H1 (cell line): ENCODE results near the gene PLXNA4. TPM values are rescaled to one million over a fixed set of nuclear protein-coding genes. Genes with fewer than 3 reads are reported as not detected.

ENCODE experiments used
- CTCF ChIA-PET: fragments of 300-600 bp; sonication (Branson Sonifier 250); formaldehyde crosslinking; loops from one replicate; lab custom pipeline; 2021; ENCODE audit not compliant: partially characterized antibody; lab: Charles Lee
- POLR2A ChIA-PET: fragments of 300-600 bp; sonication (Branson Sonifier 250); formaldehyde crosslinking; loops from one replicate; lab custom pipeline; 2021; ENCODE audit warnings: inconsistent platforms; ENCODE audit not compliant: partially characterized antibody; lab: Charles Lee
- DNase-seq, 2 experiments: peaks; one replicate each; pipeline versions ENCODE4 v3.0.0 to v3.0.0-alpha.2; 2010 to 2022; ENCODE audit warnings: low spot score in 2 of 2, low read depth in 1 of 2, mixed read lengths in 1 of 2
- FAIRE-seq: peaks from 2 replicates; lab custom pipeline; 2011; peaks lifted over from hg19 to GRCh38; lab: Jason Lieb, UNC
- H2AFZ ChIP-seq: 2 replicates; pipeline ENCODE4 v1.8.1; 2012; ENCODE audit warnings: low read length, inconsistent platforms
- H2AK5ac ChIP-seq: 2 replicates; pipeline ENCODE4 v1.6.1; 2013; ENCODE audit warnings: low read depth, low read length
- H2BK120ac ChIP-seq: replicated peaks from 2 replicates; pipeline ENCODE3; 2013; ENCODE audit warnings: low read depth, low read length, inconsistent platforms
- H2BK12ac ChIP-seq: 2 replicates; pipeline ENCODE4 v1.6.1; 2013; ENCODE audit warnings: low read depth, low read length
- H2BK15ac ChIP-seq: 2 replicates; pipeline ENCODE4 v1.6.1; 2013; ENCODE audit warnings: low read length
- H2BK20ac ChIP-seq: 2 replicates; pipeline ENCODE4 v1.6.1; 2013; ENCODE audit warnings: low read length
- H2BK5ac ChIP-seq: 2 replicates; pipeline ENCODE4 v1.6.1; 2013; ENCODE audit warnings: low read depth, low read length
- H3K14ac ChIP-seq: 2 replicates; pipeline ENCODE4 v1.6.1; 2013; ENCODE audit warnings: inconsistent platforms; ENCODE audit not compliant: insufficient read length
- H3K18ac ChIP-seq: 2 replicates; pipeline ENCODE4 v1.6.1; 2013; ENCODE audit warnings: low read length; ENCODE audit errors: extremely low read depth
- H3K23ac ChIP-seq: 2 replicates; pipeline ENCODE4 v1.6.1; 2013; ENCODE audit warnings: inconsistent platforms; ENCODE audit not compliant: insufficient read length
- H3K23me2 ChIP-seq: 2 replicates; pipeline ENCODE4 v1.6.1; 2013; ENCODE audit warnings: low read depth, low read length
- H3K27ac ChIP-seq: 2 replicates; pipeline ENCODE4 v1.6.1; 2011; ENCODE audit warnings: low read depth, low read length, inconsistent platforms
- H3K27me3 ChIP-seq, 4 experiments: replicated peaks in 1 of 4; 1 replicate in 1 of 4; 2 replicates in 3 of 4; pipeline versions ENCODE4 v1.6.1 to v1.8.1; 2011 to 2013; ENCODE audit warnings: low read length in 3 of 4, mild to moderate bottlenecking in 3 of 4, inconsistent platforms in 2 of 4, mixed read lengths in 2 of 4, moderate library complexity in 1 of 4; ENCODE audit not compliant: control insufficient read depth in 3 of 4, insufficient read depth in 3 of 4; ENCODE audit errors: extremely low read depth in 1 of 4
- H3K36me3 ChIP-seq, 4 experiments: 2 replicates each; pipeline versions ENCODE4 v1.6.1 to v1.8.1; 2011 to 2013; ENCODE audit warnings: mild to moderate bottlenecking in 4 of 4, low read length in 3 of 4, moderate library complexity in 2 of 4, control low read depth in 1 of 4, inconsistent platforms in 1 of 4; ENCODE audit not compliant: insufficient read depth in 4 of 4, control insufficient read depth in 2 of 4
- H3K4ac ChIP-seq: replicated peaks from 2 replicates; pipeline ENCODE3; 2013; ENCODE audit warnings: low read length, low read depth, mixed read lengths, inconsistent platforms; ENCODE audit not compliant: insufficient read length
- H3K4me1 ChIP-seq, 4 experiments: replicated peaks in 1 of 4; 1 replicate in 1 of 4; 2 replicates in 3 of 4; pipeline versions ENCODE4 v1.6.1 to v1.8.1; 2011 to 2013; ENCODE audit warnings: low read length in 3 of 4, inconsistent platforms in 2 of 4, mixed read lengths in 1 of 4; ENCODE audit not compliant: insufficient read depth in 4 of 4, control insufficient read depth in 3 of 4
- H3K4me2 ChIP-seq, 2 experiments: 2 replicates each; pipeline versions ENCODE4 v1.6.1 to v1.8.1; 2011 to 2013; ENCODE audit warnings: low read depth in 2 of 2, low read length in 2 of 2, control low read depth in 1 of 2, inconsistent platforms in 1 of 2, mild to moderate bottlenecking in 1 of 2; ENCODE audit not compliant: insufficient read depth in 1 of 2
- H3K4me3 ChIP-seq, 4 experiments: fragments of 200-600, 300-600 bp in 1 of 4; sonication (generic), shearing (Covaris generic), sonication (Bioruptor Twin) in 1 of 4; 2 replicates each; pipeline versions ENCODE4 v1.5.1 to v1.8.1; 2011 to 2016; ENCODE audit warnings: low read length in 4 of 4, low read depth in 3 of 4, control low read depth in 2 of 4, inconsistent platforms in 2 of 4, mild to moderate bottlenecking in 2 of 4, mixed read lengths in 1 of 4, moderate library complexity in 1 of 4; ENCODE audit not compliant: insufficient read depth in 2 of 4; ENCODE audit errors: extremely low read depth in 1 of 4
- H3K56ac ChIP-seq: replicated peaks from 2 replicates; pipeline ENCODE3; 2013; ENCODE audit warnings: low read depth, mild to moderate bottlenecking, mixed read lengths, low read length, inconsistent platforms; ENCODE audit not compliant: insufficient read length
- H3K79me1 ChIP-seq: 2 replicates; pipeline ENCODE4 v1.6.1; 2013; ENCODE audit warnings: low read depth, low read length, control low read depth
- H3K79me2 ChIP-seq, 2 experiments: 2 replicates each; pipeline versions ENCODE4 v1.6.1 to v1.8.1; 2012 to 2013; ENCODE audit warnings: low read length in 2 of 2, mild to moderate bottlenecking in 2 of 2, inconsistent platforms in 1 of 2; ENCODE audit not compliant: insufficient read depth in 2 of 2, control insufficient read depth in 1 of 2
- H3K9ac ChIP-seq, 4 experiments: replicated peaks in 1 of 4; 1 replicate in 1 of 4; 2 replicates in 3 of 4; pipeline versions ENCODE4 v1.6.1 to v1.8.1; 2011 to 2013; ENCODE audit warnings: low read depth in 3 of 4, low read length in 3 of 4, control low read depth in 2 of 4, mild to moderate bottlenecking in 2 of 4, moderate library complexity in 2 of 4, inconsistent platforms in 1 of 4; ENCODE audit errors: extremely low read depth in 1 of 4
- H3K9me3 ChIP-seq, 2 experiments: 2 replicates each; pipeline versions ENCODE4 v1.6.1 to v1.8.1; 2012 to 2013; ENCODE audit warnings: mild to moderate bottlenecking in 2 of 2, moderate library complexity in 2 of 2, control low read depth in 1 of 2, inconsistent platforms in 1 of 2, low read depth in 1 of 2, low read length in 1 of 2, mixed read lengths in 1 of 2; ENCODE audit not compliant: insufficient read depth in 2 of 2
- H4K20me1 ChIP-seq, 2 experiments: replicated peaks in 1 of 2; 2 replicates each; pipeline versions ENCODE3 to v1.8.1; 2011 to 2013; ENCODE audit warnings: inconsistent platforms in 2 of 2, low read length in 2 of 2, mild to moderate bottlenecking in 1 of 2; ENCODE audit not compliant: insufficient read depth in 2 of 2, control insufficient read depth in 1 of 2
- H4K5ac ChIP-seq: 2 replicates; pipeline ENCODE4 v1.6.1; 2013; ENCODE audit warnings: low read length, low read depth, mixed read lengths, inconsistent platforms; ENCODE audit not compliant: insufficient read length
- H4K8ac ChIP-seq: 2 replicates; pipeline ENCODE4 v1.8.0; 2013; ENCODE audit warnings: mild to moderate bottlenecking, moderate library complexity, low read length, inconsistent platforms; ENCODE audit not compliant: insufficient read depth; ENCODE audit errors: extremely low read depth
- H4K91ac ChIP-seq: replicated peaks from 2 replicates; pipeline ENCODE3; 2013; ENCODE audit warnings: low read length, mixed read lengths, inconsistent platforms; ENCODE audit not compliant: insufficient read length
- CHD1 ChIP-seq: IDR thresholded peaks from 2 replicates; pipeline ENCODE4 v1.6.1; 2012; ENCODE audit warnings: low read depth, low read length, improper control_type of control experiment
- CTBP2 ChIP-seq: IDR thresholded peaks from 2 replicates; pipeline ENCODE4 v1.7.0; 2011; ENCODE audit warnings: borderline replicate concordance, mild to moderate bottlenecking, moderate library complexity, mixed read lengths, low read length; ENCODE audit not compliant: insufficient read depth, insufficient read length
- EZH2 ChIP-seq: fragments of 200-600 bp; sonication (generic); IDR thresholded peaks from 2 replicates; pipeline ENCODE4 v1.7.1; 2012; ENCODE audit warnings: low read depth, mild to moderate bottlenecking, moderate library complexity, low read length, inconsistent platforms; ENCODE audit not compliant: severe bottlenecking
- FOSL1 ChIP-seq: IDR thresholded peaks from 2 replicates; pipeline ENCODE4 v1.6.1; 2011; ENCODE audit warnings: mild to moderate bottlenecking, low read depth, low read length, moderate library complexity; ENCODE audit not compliant: insufficient read depth
- NRF1 ChIP-seq: IDR thresholded peaks from 2 replicates; pipeline ENCODE4 v1.6.1; 2011; ENCODE audit warnings: mild to moderate bottlenecking, low read depth, low read length, improper control_type of control experiment
- RBBP5 ChIP-seq: IDR thresholded peaks from 2 replicates; pipeline ENCODE4 v1.7.1; 2012; ENCODE audit warnings: low read depth, mild to moderate bottlenecking, inconsistent platforms, low read length, moderate library complexity, borderline replicate concordance
- RFX5 ChIP-seq: IDR thresholded peaks from 2 replicates; pipeline ENCODE4 v1.6.1; 2011; ENCODE audit warnings: low read depth, low read length, improper control_type of control experiment, borderline replicate concordance
- SAP30 ChIP-seq: fragments of 300-600 bp; sonication (generic); IDR thresholded peaks from 2 replicates; pipeline ENCODE4 v1.7.1; 2012; ENCODE audit warnings: low read length, moderate library complexity, mild to moderate bottlenecking, inconsistent platforms; ENCODE audit not compliant: insufficient read depth, insufficient replicate concordance
- SP2 ChIP-seq: IDR thresholded peaks from 2 replicates; pipeline ENCODE4 v1.6.1; 2012; ENCODE audit warnings: mild to moderate bottlenecking, low read length, inconsistent platforms
- SRF ChIP-seq: IDR thresholded peaks from 2 replicates; pipeline ENCODE4 v1.6.1; 2011; ENCODE audit warnings: mild to moderate bottlenecking, low read depth, low read length, moderate library complexity
- TBP ChIP-seq: IDR thresholded peaks from 2 replicates; pipeline ENCODE4 v1.6.1; 2011; ENCODE audit warnings: low read depth, low read length, improper control_type of control experiment
- TCF12 ChIP-seq: IDR thresholded peaks from 2 replicates; pipeline ENCODE4 v1.6.1; 2011; ENCODE audit warnings: low read depth, mild to moderate bottlenecking, low read length
- WGBS, 2 experiments: shearing (Covaris generic) in 1 of 2; methylation state at CpG; one replicate each; pipeline versions ENCODE4 v1.1.6 to v1.1.7; 2013 to 2015; ENCODE audit warnings: low lambda C conversion rate in 2 of 2, mixed read lengths in 2 of 2, inconsistent platforms in 1 of 2, low coverage in 1 of 2, missing lambda C conversion rate in 1 of 2; ENCODE audit not compliant: insufficient replicate concordance in 2 of 2, insufficient coverage in 1 of 2, insufficient read length in 1 of 2; ENCODE audit errors: extremely low coverage in 1 of 2, missing lambda C conversion rate in 1 of 2; 5-methylcytosine and 5-hydroxymethylcytosine counted together
- polyA plus RNA-seq, 7 experiments: library from polyadenylated mRNA; depleted of rRNA in 3 of 7; stranded (reverse) in 5 of 7; unstranded in 2 of 7; fragments of >200 nt in 5 of 7; fragments of 200-250 nt in 2 of 7; gene quantifications; 1 replicate in 5 of 7; 2 replicates in 1 of 7; 4 replicates in 1 of 7; pipeline versions ENCODE4 v1.2.1 to v1.2.3, GENCODE V29; 2011 to 2013; ENCODE audit warnings: missing spikeins in 2 of 7, mixed read lengths in 2 of 7
- total RNA-seq: library from RNA; stranded (reverse); fragmentation: NEBNext Ultra II Directional; extraction: Animal tissue kit (Norgen Biotek cat#: 25700); gene quantifications from 2 replicates; pipeline ENCODE4 v1.2.1, GENCODE V29; 2021
- TF ChIP-seq, protein P1 (sequence below): IDR thresholded peaks from 2 replicates; pipeline ENCODE4 v1.6.1; 2012; ENCODE audit warnings: inconsistent platforms

PLXNA4 gene
- total and polyA plus RNA-seq, 2 of the 8 experiments (the other 6 are each of a cell fraction or from before 2014, with no cell fraction given), result 0.76 to 0.79 TPM

DNA sequence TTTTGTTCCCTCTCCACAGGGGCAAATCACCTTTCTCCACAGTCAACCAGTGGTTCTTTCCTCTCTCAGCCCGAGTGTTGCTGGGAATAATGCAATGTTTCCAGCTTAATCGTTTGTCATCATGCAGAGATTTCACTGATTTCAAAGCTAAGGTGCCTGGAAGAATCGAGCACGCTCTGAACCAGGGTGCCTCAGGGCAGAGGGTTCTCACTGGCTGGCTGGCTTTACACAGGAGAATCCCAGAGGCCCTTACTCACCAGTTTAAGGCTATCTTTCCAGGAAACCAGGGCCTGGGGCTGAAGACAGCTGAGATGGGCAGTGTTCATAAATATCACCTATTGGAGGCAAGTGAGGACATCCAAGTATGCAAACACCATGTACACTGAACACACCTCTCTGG, 21.8 kb downstream of the PLXNA4 start:
- H3K18ac ChIP-seq, result no peak overlapping the region
- ChIA-PET CTCF (no interaction called here), POLR2A (no interaction called here)
- H3K23ac ChIP-seq, result no peak overlapping the region
- H2BK5ac ChIP-seq, result no peak overlapping the region
- no peak overlapping the region for H4K91ac ChIP-seq
- no peak overlapping the region for H3K4me3 ChIP-seq
- H2BK20ac ChIP-seq, result no peak overlapping the region
- no peaks in the 10 kb centered on the region for H3K23me2 ChIP-seq
- no peaks in the 10 kb centered on the region for H4K20me1 ChIP-seq
- no peak overlapping the region for H3K56ac ChIP-seq
- H2BK15ac ChIP-seq, result no peak overlapping the region
- H4K5ac ChIP-seq, result no peak overlapping the region
- no peaks in the 10 kb centered on the region for H3K36me3 ChIP-seq
- H3K9me3 ChIP-seq, result peaks cover 10 to 11% of the 10 kb centered on the region in 2 experiments
- no peaks in the 10 kb centered on the region for H3K4me1 ChIP-seq
- no peak overlapping the region for H3K27ac ChIP-seq
- no peak for FAIRE-seq
- DNase-seq, result no peak
- WGBS, 2 experiments, result 74% methylated on average over 4 of the region's 4 CpGs; no CpG with 5 or more reads in 1 of the 2 experiments
- H3K9ac ChIP-seq, result no peak overlapping the region
- H2AK5ac ChIP-seq, result no peak overlapping the region
- no peak overlapping the region for H3K4me2 ChIP-seq
- H3K14ac ChIP-seq, result no peak overlapping the region
- no peaks in the 10 kb centered on the region for H3K79me2 ChIP-seq
- H3K79me1 ChIP-seq, result no peaks in the 10 kb centered on the region
- H3K4ac ChIP-seq, result no peak overlapping the region
- H4K8ac ChIP-seq, result no peak overlapping the region
- no peak overlapping the region for H2BK120ac ChIP-seq
- H3K27me3 ChIP-seq, result no peaks in the 10 kb centered on the region; a peak in 2 of 7 replicates
- H2BK12ac ChIP-seq, result no peak overlapping the region
- no peak overlapping the region for H2AFZ ChIP-seq
- no peak for TF ChIP-seq CTBP2
- TF ChIP-seq, protein P1, sequence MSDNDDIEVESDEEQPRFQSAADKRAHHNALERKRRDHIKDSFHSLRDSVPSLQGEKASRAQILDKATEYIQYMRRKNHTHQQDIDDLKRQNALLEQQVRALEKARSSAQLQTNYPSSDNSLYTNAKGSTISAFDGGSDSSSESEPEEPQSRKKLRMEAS, result no peak
- TF ChIP-seq RFX5, result no peak
- no peak for TF ChIP-seq FOSL1
- TF ChIP-seq NRF1, result no peak
- TF ChIP-seq EZH2, result no peak
- no peak for TF ChIP-seq SP2
- TF ChIP-seq SAP30, result no peak
- TF ChIP-seq SRF, result no peak
- no peak for TF ChIP-seq CHD1
- TF ChIP-seq RBBP5, result no peak
- TF ChIP-seq TCF12, result no peak
- TF ChIP-seq TBP, result no peak
